Dermis blood vessel endothelial cell (primary cell): ENCODE measurements around the gene GAN. TPM values are rescaled to one million over a fixed set of nuclear protein-coding genes. Genes with fewer than 3 reads are reported as not detected.
A peak's percentile ranks its signal among the peaks of the same experiment; 100 is the strongest.
"Not testable (repeated sequence)": the region's sequence is repeated elsewhere in the genome, so short reads cannot be mapped to it uniquely, and the experiment has no call there.

ENCODE experiments used
- DNase-seq: peaks from one replicate; pipeline ENCODE4 v3.0.0; 2010
- total RNA-seq: library from RNA; depleted of rRNA; stranded (reverse); fragments of >200 nt; gene quantifications from 2 replicates; pipeline ENCODE4 v1.2.3, GENCODE V29; 2014

The GAN gene
- total RNA-seq, 1 donor from 2014 or later = 10.7 TPM

- no peak for DNase-seq
These were observed 7.0 kb upstream of the GAN start for GRCh38 chr16:81307770-81308169.

- DNase-seq = no peak
These were observed 4.6 kb upstream of the GAN start for GRCh38 chr16:81310045-81310644.

- DNase-seq = no peak
These were observed 3.0 kb upstream of the GAN start for GRCh38 chr16:81311762-81312161.

- no peak for DNase-seq
These were observed 810 bp upstream of the GAN start for GRCh38 chr16:81313701-81314602.

- peak; percentile 69 for DNase-seq
These were observed 761 bp downstream of the GAN start for GRCh38 chr16:81315271-81316175.

GRCh38 chr16:81316176-81316496 lies 1.4 kb downstream of the GAN start:
- DNase-seq = no peak

GRCh38 chr16:81318711-81319110 lies 3.9 kb downstream of the GAN start:
- no peak for DNase-seq

GRCh38 chr16:81319221-81319912 lies 4.6 kb downstream of the GAN start:
- DNase-seq = peak; percentile 12

- DNase-seq = no peak
These were observed 6.3 kb downstream of the GAN start for GRCh38 chr16:81321039-81321438.

- DNase-seq = no peak
These were observed 6.8 kb downstream of the GAN start for GRCh38 chr16:81321536-81321935.

GRCh38 chr16:81324808-81325207 lies 10.0 kb downstream of the GAN start:
- no peak for DNase-seq

GRCh38 chr16:81327011-81327410 lies 12.2 kb downstream of the GAN start:
- no peak for DNase-seq

- DNase-seq = no peak
These were observed 12.9 kb downstream of the GAN start for GRCh38 chr16:81327447-81328196.

- DNase-seq = no peak
These were observed 15.2 kb downstream of the GAN start for GRCh38 chr16:81329947-81330346.

GRCh38 chr16:81333356-81333755 lies 18.6 kb downstream of the GAN start:
- DNase-seq = no peak

- DNase-seq = no peak
These were observed 20.9 kb downstream of the GAN start for GRCh38 chr16:81335669-81336068.

- no peak for DNase-seq
These were observed 22.3 kb downstream of the GAN start for GRCh38 chr16:81337097-81337496.

GRCh38 chr16:81345172-81345571 lies 30.4 kb downstream of the GAN start:
- DNase-seq = not testable (repeated sequence)

GRCh38 chr16:81347425-81347824 lies 32.7 kb downstream of the GAN start:
- DNase-seq = no peak

- no peak for DNase-seq
These were observed 35.0 kb downstream of the GAN start for GRCh38 chr16:81349608-81350305.

GRCh38 chr16:81350306-81350615 lies 35.5 kb downstream of the GAN start:
- peak; percentile 17 for DNase-seq
